DMS 273 (cell line): Measurements from ENCODE around the gene PGF.

Source experiments
- DNase-seq: peaks from one replicate; lab custom pipeline; 2025; ENCODE audit not compliant: unreplicated experiment; lab: John Stamatoyannopoulos, UW

PGF gene

DNA sequence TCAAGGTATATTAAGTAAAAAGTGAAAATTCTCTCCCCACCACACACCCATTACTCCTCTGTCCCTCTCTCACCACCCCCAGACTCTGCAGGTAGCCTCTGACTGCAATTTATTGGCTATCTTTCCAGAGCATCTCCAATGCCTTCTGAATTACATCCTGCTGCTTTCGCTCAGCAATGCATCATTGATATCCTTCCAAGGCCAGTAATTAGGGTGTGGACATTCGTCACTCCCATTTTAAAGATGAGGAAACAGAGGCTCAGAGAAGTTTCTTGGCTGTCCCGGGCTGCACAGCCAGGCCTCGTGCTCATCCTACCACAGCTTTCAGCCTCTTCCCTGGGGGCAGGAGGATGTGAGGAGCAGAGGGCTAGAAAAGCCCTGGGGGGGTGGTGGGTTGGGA, 23.6 kb upstream of the PGF start:
- no peak for DNase-seq

DNA sequence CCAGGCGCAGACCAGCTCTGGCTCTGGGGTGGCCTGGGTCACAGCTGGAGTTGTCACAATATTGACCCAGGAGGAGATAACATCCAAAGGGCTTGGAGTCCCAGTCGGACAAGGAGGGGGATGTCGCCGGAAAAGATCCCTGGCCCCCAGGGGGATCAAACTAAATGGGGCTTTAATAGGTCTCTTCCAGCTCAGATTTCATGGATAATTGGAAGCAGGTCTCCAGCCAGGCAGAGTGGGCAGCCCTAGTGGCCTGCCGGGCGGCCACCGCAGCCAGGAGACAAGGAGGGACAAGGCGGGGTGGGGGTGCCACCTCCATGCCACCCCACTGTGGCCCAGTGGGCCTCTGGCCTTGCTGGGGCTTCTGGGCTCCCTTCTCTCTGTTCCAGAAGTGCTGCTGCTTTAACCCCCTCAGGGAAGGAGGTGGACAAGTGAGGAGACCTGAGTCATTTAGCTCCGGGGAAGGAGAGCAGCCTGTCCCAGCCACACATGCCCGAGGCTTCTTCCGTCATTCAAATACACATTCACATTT, 23.1 kb upstream of the PGF start:
- DNase-seq = no peak

DNA sequence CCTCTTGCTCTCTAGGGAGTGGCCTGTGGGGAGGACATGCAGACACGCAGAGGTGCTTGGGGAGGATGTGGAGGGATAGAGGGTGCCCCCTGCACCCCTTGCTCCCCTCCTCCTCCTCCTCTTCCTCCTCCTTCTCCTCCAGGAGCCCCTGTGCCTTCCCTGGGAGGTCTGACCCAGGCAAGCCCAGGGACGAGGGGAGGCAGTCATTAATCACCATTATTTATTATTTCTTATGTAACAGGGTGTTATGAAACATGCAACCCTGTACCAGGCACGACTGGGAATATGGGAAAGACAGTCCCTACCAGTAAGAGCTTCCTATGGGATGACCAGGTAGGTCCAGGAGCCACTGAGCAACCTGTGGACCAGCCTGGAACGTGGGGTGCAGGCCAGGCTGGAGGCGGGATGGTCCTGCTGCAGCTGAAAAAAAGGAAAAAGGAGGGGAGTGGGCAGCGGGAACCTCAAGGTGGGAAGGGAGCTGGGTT, 22.5 kb upstream of the PGF start:
- DNase-seq = no peak

DNA sequence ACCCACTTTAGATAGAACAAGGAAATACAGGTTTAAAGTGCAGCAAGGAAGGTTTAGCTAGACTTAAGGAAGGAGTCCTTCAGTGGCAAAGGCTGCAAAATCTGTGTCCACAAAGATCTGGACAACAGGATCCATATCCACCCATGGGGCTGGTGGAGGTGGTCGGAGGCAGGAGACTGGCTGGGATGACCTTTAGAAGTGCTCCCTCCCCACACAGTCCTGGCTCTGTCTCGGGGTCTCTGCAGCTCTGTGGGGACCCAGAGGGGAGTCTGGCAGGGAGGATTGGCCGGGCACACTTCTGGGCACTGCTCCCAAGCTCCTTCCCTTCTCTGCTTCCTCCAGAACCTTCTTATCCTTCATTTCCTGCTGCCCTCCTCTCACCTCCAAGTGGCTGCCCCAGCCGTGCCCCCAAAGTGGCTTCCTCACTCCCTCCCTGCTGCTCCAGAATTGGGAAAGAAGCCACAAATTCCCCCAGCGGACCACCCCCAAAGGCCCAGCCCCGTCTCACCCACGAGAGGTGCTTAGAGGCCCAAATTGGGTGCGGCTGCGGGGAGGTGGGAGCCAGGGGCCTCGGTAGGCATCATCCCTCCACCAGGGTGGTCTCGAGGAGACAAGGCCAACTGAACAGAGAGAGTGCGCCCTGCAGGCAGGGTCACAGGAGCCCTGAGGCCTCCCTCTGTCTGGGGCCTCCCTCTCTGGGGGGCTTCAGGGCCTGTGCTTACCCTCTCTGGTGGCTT, 21.9 kb upstream of the PGF start:
- no peak for DNase-seq

DNA sequence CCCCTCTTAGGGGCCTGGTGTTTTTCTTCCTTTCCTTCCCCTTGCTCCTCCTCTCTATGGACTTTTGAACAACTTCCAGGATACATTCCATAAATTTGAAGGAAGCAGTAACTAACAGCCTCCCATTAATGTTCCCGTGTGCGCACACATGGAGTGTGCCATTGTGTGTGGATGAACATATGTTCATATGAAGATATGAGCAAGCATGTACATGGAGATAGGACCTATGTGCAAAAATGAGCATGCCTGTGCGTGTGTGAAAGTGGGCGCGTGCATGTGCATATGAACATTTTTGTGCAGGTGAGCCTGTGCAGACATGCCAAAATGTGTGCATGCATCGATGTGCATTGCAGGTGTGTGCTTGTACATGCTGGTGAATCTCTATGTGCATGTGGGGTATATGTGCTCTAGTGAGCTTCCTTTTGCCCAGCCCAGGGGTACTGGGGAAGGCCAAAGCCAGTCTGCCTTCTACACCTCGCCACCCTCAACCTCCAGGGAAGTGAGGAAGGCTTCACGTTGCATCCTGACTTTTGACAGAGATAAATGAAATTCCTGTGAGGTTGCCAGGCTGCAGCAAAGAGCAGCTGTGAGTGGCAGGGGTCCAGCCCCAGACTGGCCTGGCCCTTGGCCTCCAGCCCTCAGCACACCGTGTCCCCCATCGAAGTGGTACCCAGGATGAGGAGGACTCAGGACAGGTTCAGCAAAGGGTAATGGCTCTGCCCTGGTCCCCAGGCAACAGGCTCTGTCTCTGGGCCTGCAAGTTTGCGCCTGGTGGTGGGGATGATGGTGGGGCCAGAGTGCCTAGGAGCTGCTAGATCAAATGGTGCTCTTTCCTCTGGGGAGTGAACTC, 21.1 kb upstream of the PGF start:
- DNase-seq = no peak

DNA sequence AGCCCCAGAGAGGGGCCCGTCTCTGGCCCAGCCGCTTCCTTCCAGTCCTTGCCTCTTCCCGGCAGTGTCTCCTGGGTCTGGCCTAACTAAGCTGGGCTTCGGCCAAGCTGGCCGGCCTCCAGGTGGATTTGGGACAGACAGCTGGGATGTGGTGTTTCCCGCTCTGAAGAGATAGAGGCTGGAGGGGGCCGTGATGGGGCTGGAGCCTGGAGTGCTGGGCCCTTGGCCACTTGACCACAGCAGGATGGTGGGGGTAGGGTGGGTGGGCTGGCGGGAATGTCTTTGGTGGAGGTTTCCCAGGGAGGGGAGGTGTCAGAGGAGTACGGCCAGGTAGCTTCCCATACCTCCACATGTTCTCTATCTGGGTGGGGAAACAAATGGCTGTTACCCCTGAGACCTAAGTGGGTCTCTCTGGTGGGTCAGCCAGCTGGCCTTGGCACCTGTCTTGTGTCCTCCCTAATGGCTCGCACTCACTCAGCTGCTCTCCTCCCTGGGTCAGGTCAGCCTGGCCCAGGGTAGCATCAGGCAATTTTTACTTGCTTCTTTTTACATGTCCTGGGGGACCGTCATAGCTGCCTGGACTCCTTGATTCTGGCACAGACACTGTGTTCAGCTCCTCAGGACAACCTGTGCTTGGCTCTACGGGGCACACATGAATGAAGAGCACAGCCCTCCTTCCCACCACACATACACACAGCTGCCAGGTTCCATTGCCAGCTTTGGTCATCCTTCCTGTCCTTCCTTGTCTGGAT, 19.8 kb upstream of the PGF start:
- peak; percentile 93 for DNase-seq

DNA sequence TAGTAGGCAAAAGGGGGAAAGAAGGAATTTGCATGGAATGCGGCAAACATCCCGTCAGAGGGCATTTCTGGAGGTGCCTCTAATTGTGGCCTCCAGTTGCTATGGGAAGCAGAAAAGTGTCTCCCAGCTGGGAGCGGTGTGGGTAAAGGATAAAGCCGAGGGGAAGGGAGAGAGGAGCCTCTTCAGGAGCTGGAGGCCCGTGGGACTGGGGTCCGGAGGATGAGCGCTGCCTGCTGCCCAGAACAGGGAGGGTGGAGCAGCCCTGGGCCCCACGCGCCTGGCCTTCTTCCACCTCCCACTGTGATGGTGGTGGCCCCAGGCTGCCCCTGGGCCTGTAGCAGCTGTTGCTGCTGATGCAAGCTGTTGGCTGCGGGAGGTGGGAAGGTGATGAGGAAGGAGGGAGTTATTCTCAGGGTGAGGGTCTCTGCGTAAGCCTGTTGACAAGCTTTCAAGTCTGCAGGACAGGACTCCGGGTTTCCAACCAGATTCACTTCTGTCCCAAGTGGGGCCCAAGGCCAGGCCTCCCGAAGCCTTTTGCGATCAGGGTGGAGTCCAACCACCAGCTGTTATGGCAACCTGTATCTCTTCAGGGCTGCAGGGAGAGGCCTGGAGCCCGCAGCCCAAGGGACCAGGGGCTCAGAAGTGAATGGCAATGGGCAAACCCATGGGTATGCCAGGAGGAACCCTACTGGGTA, 19.1 kb upstream of the PGF start:
- peak; percentile 93 for DNase-seq

DNA sequence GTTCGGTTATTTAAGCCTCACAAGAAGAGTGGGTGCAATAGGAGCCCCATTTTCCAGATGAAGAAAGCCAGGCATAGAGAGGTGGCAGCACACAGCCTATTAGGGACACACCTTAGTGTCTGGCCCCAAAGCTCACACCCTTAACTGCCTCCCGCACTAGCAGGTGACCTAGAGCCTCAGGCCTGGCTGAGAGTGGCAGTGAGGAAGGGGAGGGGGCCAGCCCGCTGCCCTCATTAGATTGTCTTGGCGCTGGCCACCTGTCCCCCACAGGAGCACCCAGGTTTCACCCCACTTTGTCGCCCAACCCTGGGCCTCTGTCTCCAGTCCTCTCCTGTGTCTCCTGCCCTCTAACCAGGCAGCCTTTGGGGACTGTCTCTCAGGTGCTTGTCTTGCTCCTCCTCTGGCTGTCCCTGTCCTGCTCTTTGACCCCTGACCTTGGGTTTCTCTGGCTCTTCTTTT, 18.5 kb upstream of the PGF start:
- DNase-seq = no peak

DNA sequence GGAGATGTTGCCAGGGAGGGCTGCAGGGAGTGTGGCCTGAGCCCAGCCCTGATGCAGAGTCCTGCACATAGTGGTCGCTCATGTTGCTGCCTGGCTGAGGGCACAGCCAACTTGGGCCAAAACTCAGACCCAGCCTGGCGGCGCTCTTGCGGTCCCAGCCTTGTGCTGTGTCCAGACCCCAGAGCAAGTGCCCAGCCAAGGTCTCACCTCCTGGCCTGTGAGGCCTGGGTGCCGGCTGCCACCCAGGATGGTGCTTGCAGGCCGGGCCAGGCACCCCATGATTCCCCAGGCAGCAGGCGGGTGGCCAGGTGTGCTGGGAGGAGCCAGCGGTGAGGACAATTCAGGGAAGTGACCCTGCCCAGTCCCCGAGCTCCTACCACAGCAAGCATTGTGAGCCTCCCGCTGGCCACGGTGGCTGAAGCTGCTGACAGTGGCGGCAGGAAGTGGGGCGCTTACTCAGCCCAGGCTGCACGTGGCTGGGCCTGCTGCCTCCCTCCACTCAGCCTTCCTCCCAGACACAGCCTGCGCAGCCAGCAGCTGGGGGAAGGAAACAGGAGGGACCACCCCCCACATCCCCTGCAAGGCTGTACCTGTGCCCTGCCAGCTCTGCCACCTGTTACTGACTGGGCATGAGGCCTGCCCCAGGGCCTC, 17.7 kb upstream of the PGF start:
- no peak for DNase-seq

DNA sequence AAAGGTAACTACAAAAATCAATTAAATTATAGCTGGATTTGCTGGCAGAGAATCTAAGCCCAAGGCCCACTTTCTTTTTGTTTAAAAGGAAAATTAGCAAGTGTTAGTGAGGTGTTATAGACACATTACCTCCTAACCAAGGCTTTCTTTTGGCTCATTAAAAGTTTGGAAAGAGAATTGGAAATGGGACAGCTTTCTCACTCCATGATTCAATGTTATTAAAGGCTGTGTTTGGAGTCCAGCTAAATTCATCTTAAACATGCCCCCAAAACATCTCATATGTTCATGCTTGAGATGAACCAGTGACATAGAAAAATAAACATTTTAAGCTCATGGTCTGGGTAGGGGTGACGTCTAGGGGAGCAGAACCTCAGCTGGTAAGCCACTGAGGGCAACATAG, 13.4 kb upstream of the PGF start:
- no peak for DNase-seq

DNA sequence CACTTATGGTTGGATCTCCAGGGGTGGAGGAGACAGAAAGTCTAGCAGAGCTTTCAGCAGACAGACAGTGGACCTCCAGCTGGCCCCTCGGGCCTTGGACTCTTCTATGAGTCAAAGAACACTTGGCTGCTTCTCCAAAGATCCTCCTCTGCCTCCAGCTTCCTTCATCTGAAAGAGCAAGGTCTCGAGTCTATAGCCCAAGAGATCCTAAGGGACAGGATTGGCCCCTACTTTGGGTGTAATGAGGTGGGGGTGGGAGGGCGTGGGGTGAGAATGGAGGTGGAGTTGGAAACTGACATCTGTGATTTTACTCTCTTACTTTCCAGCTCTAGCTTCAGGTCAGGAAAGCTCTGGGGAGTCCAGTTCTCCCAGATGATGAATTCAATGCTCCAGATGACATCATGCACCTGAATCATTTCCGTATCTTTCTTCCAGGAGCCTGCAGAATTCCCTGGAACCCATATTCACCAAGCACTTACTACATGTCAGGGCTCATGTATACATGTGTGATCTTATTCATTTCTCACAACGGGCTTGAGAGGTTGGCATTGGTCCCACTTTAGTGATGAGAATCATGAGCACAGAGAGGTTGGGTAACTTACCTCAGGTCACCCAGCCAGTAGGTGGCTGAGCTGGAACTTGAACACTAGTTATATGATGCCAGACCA, 10.2 kb upstream of the PGF start:
- no peak for DNase-seq

DNA sequence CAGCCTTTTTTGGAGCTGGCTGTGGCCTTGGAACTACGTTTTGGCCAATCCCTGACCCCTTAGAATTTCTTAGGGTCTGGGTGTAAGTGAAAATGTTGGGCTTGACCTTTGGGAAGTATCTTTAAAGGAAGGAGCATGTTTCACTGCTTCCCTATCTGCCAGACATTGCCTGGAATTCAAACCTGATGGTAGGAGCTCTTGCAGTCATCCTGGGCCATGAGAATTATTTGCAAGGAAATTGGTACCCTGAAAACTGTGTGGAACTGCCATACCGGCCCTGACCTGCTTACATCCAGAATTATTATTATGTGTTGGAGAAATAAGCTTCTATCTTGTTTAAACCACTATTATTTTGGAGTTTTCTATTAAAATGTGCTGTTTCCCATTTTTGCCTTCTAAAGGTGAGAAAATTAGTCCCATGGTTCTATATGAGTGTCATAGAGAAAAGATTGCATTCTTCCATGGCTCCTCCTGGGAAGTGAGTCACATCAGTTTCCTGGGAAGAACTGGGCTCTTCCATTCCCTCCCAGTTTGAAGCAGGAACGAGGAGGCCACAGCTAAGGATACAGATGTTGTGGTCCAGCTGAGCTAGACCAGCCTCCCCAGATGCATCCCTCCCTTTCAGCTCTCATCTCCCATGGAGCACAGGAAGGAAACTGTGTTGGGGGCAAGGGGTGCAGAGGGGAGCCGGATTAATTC, 9.5 kb upstream of the PGF start:
- DNase-seq = no peak

DNA sequence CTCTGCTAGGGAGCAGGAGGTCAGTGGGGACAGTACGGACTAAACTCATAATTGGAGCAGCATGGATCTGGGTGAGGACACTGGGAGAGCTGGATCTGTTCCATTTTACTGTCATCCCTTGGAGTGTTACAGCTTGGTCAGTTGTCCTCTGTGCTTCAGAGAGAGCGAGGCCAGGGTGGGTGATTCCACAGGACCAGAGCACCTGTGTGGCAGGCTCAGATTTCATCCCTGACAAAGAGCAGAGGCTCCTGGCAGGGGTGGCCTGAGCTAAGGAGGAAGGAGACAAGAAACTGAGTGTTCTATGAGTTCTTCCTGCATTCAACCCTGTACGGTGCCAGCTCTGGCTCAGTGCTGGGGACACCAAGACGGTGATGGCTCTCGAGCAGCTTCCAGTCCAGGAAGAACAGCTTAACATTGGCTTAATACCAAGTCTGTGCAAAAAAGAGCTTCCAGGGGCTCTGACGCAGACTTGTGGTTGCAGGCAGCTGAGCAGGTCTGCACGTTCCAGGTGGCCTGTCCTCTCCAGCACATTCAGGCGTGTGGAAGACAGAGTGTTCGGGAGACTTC, 8.4 kb upstream of the PGF start:
- DNase-seq = no peak

DNA sequence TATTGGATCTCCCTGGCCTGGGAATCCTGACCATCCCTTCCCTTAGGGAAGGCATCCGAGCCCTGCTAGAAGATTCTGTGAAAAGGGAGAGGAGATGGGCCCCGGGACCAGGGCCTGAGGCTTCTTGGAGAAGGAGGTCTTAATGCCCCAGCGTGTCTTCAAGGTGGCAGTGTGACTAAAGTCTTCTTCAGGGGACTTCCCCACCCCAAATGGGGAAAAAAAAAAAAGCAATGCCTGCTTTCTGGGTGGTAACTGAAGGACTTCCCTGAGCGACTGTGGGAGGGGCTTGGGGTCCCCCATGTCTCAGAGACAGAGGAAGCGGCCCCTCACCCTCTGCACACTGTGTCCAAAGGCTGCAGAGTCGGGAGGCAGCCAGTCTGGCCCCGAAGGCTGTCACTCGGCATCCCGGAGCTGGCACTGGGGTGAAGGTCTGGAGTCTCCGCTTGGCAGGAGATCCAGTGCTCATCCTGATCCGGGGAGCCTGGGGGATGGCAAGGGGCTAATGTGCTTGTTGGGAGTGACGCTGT, 7.8 kb upstream of the PGF start:
- DNase-seq = no peak

DNA sequence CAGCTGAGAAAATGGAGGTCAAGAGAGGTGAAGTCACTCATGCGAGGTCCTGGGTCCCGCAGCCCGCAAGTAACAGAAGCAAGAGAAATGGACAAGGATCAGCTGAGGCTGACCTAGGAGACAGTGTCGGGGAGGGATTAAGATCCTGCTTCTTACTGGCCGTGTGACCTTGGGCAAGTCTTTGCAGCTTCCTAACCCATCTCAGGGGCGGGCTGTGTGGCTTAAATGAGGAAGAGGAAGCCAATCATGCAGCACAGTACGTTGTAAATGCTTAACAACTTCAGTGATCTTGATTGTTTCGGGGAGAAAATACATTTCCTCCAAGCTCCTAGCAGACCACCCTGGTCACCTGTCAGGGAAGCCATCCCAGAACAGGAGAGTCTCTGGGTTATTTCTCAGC, 7.1 kb upstream of the PGF start:
- no peak for DNase-seq

DNA sequence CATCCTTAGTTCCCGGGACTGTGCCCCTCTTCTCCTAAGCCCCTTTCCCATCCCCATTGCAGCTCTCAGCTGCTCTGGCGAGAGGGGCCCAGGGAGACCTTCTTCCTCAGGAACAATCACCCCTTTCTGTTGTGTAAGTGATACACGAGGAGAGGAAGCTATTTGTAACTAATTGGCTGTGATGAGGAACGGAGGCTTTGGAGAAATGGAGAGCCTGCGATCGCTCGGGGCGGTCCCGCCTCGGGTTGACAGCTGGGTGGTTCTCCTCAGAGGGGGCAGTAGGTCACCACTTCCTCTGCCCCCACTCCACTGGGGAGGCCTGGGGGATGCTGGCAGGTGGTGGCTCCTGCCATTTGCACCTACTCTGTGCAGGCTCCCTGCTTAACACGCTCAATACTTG, 6.6 kb upstream of the PGF start:
- no peak for DNase-seq

DNA sequence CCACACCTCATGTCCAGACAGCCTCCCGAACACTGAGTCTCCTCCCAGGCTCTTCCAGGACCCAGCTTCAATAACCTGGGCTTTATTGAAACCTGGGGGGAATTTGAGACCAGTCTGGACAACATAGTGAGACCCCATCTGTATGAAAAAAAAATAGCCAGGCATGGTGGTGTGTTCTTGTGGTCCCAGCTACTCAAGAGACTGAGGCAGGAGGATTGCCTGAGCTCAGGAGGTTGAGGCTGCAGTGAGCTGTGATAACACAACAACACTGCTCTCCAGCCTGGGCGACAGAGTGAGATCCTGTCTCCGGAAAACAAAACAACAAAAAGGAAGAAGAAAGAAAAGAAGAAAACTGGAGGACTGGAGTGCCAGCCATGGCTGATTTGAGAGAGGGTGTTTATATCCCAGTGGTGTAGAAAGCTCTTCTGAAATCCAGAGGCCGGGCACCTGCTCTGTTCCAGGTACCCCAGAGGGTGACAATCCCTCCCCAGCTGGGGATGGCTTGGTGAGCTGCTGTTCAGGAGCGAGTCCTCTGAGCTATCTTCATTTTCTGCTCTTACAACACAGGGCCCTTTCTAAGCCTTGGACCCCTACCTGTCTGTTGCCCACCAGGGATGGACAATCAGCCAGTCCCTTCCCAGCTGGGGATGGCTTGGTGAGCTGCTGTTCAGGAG, 6.0 kb upstream of the PGF start:
- no peak for DNase-seq

DNA sequence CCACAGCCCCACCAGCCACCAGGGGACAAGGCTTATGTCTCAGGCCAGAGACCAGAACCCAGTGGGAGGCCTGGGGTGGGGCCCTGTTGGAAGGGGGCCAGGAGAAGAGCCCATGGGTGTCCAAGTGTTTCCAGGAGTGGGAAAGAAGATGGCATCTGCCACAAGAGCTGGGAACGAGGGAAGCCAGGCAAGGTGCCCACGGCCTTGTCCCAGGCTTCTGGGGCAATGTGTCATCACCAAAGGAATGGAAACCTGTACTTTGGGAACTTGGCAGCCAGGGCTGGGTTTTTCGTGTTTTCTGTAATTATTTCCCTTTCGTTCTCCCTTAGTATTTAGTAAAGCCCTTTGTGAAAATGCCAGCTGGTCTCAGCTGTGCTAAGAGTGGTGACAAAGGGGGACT, 5.3 kb upstream of the PGF start:
- no peak for DNase-seq
